ENCODE results near the gene NMNAT3.
"Not testable (repeated sequence)": the region's sequence is repeated elsewhere in the genome, so short reads cannot be mapped to it uniquely, and the experiment has no call there.

NMNAT3 gene

DNA sequence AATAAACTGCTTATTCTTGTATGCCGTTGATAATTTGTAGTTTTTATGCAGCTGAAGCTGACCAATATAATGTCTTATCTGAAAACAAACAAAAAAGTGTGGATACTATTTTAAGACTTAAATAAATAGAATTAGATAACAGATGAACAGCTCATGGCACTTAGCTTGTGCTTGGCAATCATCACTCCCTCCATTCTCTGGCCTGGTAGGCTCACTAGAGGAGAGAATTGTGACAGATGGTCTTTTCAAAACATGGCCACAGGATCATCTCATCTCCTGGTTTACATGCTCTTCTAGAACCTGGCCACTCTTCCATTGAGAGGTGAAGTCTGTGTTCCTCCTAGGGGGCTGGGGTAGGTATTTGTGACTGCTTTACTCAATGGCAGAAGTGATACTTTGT lies 79.8 kb downstream of the NMNAT3 start (continued):
- TF ChIP-seq CSRNP3 (CRISPR knock-in tag; IDR thresholded peaks at IDR 0.05) (no peak), TOX (CRISPR knock-in tag; IDR thresholded peaks at IDR 0.05; ENCODE audit: borderline replicate concordance) (no peak), ZFP3 (CRISPR knock-in tag; IDR thresholded peaks at IDR 0.05) (no peak), ZNF565 (CRISPR knock-in tag; conservative IDR thresholded peaks at IDR 0.05; ENCODE audit: low read depth) (no peak), ZNF8 (CRISPR knock-in tag; IDR thresholded peaks at IDR 0.05) (no peak), ZNF70 (CRISPR knock-in tag; IDR thresholded peaks at IDR 0.05) (no peak), CREB5 (CRISPR knock-in tag; IDR thresholded peaks at IDR 0.05; ENCODE audit: low read depth) (no peak), PATZ1 (CRISPR knock-in tag; IDR thresholded peaks at IDR 0.05; ENCODE audit: borderline replicate concordance) (no peak), ISL1 (CRISPR knock-in tag; IDR thresholded peaks at IDR 0.05) (no peak), RARB (CRISPR knock-in tag; IDR thresholded peaks at IDR 0.05) (no peak), ARNTL (CRISPR knock-in tag; IDR thresholded peaks at IDR 0.05; ENCODE audit: borderline replicate concordance, low read depth) (no peak)

DNA sequence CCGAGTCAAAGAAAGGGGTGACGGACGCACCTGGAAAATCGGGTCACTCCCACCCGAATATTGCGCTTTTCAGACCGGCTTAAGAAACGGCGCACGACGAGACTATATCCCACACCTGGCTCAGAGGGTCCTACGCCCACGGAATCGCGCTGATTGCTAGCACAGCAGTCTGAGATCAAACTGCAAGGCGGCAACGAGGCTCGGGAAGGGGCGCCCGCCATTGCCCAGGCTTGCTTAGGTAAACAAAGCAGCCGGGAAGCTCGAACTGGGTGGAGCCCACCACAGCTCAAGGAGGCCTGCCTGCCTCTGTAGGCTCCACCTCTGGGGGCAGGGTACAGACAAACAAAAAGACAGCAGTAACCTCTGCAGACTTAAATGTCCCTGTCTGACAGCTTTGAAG lies 86.6 kb downstream of the NMNAT3 start:
- ATAC-seq, result not testable (repeated sequence)

- TF ChIP-seq ZFP3 (CRISPR knock-in tag; IDR thresholded peaks at IDR 0.05) (no peak), ZNF70 (CRISPR knock-in tag; IDR thresholded peaks at IDR 0.05) (no peak), GLIS3 (CRISPR knock-in tag; IDR thresholded peaks at IDR 0.05) (no peak)
- TF ChIP-seq, protein P1, sequence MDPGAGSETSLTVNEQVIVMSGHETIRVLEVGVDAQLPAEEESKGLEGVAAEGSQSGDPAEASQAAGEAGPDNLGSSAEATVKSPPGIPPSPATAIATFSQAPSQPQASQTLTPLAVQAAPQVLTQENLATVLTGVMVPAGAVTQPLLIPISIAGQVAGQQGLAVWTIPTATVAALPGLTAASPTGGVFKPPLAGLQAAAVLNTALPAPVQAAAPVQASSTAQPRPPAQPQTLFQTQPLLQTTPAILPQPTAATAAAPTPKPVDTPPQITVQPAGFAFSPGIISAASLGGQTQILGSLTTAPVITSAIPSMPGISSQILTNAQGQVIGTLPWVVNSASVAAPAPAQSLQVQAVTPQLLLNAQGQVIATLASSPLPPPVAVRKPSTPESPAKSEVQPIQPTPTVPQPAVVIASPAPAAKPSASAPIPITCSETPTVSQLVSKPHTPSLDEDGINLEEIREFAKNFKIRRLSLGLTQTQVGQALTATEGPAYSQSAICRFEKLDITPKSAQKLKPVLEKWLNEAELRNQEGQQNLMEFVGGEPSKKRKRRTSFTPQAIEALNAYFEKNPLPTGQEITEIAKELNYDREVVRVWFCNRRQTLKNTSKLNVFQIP (CRISPR knock-in tag; IDR thresholded peaks at IDR 0.05; ENCODE audit: borderline replicate concordance, low read depth), result no peak
Observed at GRCh38 chr3:139588450-139588849, 89.3 kb downstream of the NMNAT3 start.

DNA sequence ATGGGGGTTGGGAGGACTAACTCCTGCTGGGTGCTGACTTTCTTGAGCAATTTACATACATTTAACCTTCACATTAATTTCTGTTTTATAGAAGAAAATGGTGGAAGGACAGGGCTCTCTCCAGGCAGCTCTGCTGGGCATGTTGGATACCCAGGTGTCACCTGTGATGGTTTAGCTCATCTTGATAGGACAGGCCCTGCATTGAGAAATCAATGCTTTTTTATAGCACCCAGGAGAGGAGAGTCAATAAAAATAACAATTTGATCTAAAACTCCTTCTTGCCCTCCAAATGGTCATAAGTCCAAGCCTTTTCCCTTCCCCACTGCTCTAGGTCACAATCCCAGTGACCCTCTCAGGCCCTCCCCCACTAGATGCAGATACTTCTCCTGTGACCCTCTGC lies 90.0 kb downstream of the NMNAT3 start:
- TF ChIP-seq ESRRG (CRISPR knock-in tag; IDR thresholded peaks at IDR 0.05) (no peak), TSHZ2 (CRISPR knock-in tag; IDR thresholded peaks at IDR 0.05) (no peak), PPARA (CRISPR knock-in tag; IDR thresholded peaks at IDR 0.05; ENCODE audit: borderline replicate concordance) (no peak), TOX (CRISPR knock-in tag; IDR thresholded peaks at IDR 0.05; ENCODE audit: borderline replicate concordance) (no peak), BACH2 (CRISPR knock-in tag; IDR thresholded peaks at IDR 0.05; ENCODE audit: borderline replicate concordance) (no peak), ZFP3 (CRISPR knock-in tag; IDR thresholded peaks at IDR 0.05) (no peak)
- TF ChIP-seq, protein P1 (CRISPR knock-in tag; IDR thresholded peaks at IDR 0.05; ENCODE audit: borderline replicate concordance, low read depth), result no peak
- ATAC-seq, result no peak

More at GRCh38 chr3:139588450-139588849, 89.3 kb downstream of the NMNAT3 start:
- ATAC-seq, result no peak

Data from SK-N-SH treated with all-trans-retinoic acid at 6 μM for 48 hours (cell line).